A204.1 (cell line): ENCODE results near the gene COL1A2.

ENCODE experiments used
- FAIRE-seq: peaks from 2 replicates; lab custom pipeline; 2012; peaks lifted over from hg19 to GRCh38; lab: Jason Lieb, UNC

The COL1A2 gene

GRCh38 chr7:94394437-94395140, at the start of gene COL1A2:
COL1A2 (plus strand) TSS chr7:94394895; CDS start chr7:94395032, 137 bp downstream.
- no peak for FAIRE-seq

GRCh38 chr7:94345907-94346306, 48.8 kb upstream of the COL1A2 start:
- FAIRE-seq, result no peak

GRCh38 chr7:94348142-94348541, 46.6 kb upstream of the COL1A2 start:
- no peak for FAIRE-seq

GRCh38 chr7:94350734-94351133, 44.0 kb upstream of the COL1A2 start:
- FAIRE-seq, result no peak

- FAIRE-seq, result no peak
Observed at GRCh38 chr7:94351703-94352102, 43.0 kb upstream of the COL1A2 start.

- FAIRE-seq, result no peak
Observed at GRCh38 chr7:94352887-94353286, 41.8 kb upstream of the COL1A2 start.

GRCh38 chr7:94354953-94355352, 39.7 kb upstream of the COL1A2 start:
- no peak for FAIRE-seq

GRCh38 chr7:94355454-94355853, 39.2 kb upstream of the COL1A2 start:
- no peak for FAIRE-seq

GRCh38 chr7:94357076-94357475, 37.6 kb upstream of the COL1A2 start:
- no peak for FAIRE-seq

- no peak for FAIRE-seq
Observed at GRCh38 chr7:94360926-94361325, 33.8 kb upstream of the COL1A2 start.

GRCh38 chr7:94362276-94362675, 32.4 kb upstream of the COL1A2 start:
- no peak for FAIRE-seq

- FAIRE-seq, result no peak
Observed at GRCh38 chr7:94364816-94365215, 29.9 kb upstream of the COL1A2 start.

GRCh38 chr7:94366163-94366562, 28.5 kb upstream of the COL1A2 start:
- no peak for FAIRE-seq

- FAIRE-seq, result no peak
Observed at GRCh38 chr7:94366832-94367231, 27.9 kb upstream of the COL1A2 start.

- no peak for FAIRE-seq
Observed at GRCh38 chr7:94367949-94368348, 26.7 kb upstream of the COL1A2 start.

GRCh38 chr7:94368371-94368791, 26.3 kb upstream of the COL1A2 start:
- FAIRE-seq, result no peak

GRCh38 chr7:94374231-94374630, 20.5 kb upstream of the COL1A2 start:
- FAIRE-seq, result no peak

GRCh38 chr7:94374721-94375566, 19.8 kb upstream of the COL1A2 start:
- no peak for FAIRE-seq

GRCh38 chr7:94375691-94376090, 19.0 kb upstream of the COL1A2 start:
- no peak for FAIRE-seq

GRCh38 chr7:94376281-94376680, 18.4 kb upstream of the COL1A2 start:
- no peak for FAIRE-seq

GRCh38 chr7:94378356-94378755, 16.3 kb upstream of the COL1A2 start:
- no peak for FAIRE-seq

GRCh38 chr7:94380264-94380663, 14.4 kb upstream of the COL1A2 start:
- FAIRE-seq, result no peak

GRCh38 chr7:94382132-94382531, 12.6 kb upstream of the COL1A2 start:
- FAIRE-seq, result no peak

- FAIRE-seq, result no peak
Observed at GRCh38 chr7:94382746-94383145, 11.9 kb upstream of the COL1A2 start.
